T-helper 2 cell (primary cell): Measurements from ENCODE around the gene RAB20.

Experiments
- DNase-seq, 5 experiments: peaks; one replicate each; pipeline versions ENCODE4 v3.0.0 to v3.0.0-alpha.2; 2012 to 2022

RAB20 gene

GRCh38 chr13:110528371-110528770 lies 33.2 kb downstream of the RAB20 start:
- DNase-seq: no peak

DNA sequence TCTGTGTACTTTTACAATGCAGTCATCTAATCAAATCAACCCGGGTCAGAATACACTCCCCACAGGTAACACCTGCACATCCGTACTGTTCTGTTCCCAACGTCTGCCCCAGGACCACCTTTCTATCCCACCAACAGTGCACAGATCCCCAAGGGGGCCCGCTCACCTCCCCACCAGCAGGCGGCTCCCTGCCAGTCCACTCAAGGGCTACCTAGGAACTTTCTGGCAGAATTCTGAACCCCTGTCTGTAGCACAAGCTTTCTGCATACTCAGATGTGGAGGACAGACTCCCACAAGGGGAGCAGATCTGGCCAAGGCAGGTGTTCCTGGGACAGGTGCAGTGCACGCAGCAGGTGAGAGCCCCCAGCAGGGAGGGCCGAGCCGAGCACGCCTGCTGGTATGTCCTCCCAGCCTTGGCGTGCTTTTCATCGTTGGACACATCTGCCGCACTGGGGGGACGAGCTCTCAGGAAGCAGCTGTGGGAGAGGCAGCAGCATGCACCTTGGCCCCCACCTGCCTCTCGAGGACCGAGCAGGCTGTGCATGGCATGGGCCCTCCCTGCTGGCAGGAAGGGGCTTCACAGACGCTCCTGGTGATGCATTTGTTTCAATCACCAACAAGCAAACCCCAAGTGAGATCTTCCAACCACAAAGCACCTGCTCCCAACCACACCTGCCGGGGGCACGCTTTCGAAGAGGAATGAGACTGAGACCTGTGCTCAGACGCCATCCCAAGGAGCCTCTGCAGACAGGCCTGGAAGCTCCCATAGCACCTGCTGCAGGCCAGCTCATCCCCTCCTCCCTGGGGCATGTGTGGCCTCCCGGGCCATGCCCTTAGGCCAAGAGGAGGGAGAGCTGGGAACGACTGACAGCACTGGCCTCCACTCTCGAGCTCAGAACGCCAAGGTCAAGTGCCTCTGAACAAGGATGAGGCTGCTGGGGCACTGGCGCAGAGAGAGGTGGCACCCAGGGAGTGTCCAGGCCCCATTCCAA lies 35.9 kb downstream of the RAB20 start:
- DNase-seq: peak in 1 of 5 experiments; percentile 20

DNA sequence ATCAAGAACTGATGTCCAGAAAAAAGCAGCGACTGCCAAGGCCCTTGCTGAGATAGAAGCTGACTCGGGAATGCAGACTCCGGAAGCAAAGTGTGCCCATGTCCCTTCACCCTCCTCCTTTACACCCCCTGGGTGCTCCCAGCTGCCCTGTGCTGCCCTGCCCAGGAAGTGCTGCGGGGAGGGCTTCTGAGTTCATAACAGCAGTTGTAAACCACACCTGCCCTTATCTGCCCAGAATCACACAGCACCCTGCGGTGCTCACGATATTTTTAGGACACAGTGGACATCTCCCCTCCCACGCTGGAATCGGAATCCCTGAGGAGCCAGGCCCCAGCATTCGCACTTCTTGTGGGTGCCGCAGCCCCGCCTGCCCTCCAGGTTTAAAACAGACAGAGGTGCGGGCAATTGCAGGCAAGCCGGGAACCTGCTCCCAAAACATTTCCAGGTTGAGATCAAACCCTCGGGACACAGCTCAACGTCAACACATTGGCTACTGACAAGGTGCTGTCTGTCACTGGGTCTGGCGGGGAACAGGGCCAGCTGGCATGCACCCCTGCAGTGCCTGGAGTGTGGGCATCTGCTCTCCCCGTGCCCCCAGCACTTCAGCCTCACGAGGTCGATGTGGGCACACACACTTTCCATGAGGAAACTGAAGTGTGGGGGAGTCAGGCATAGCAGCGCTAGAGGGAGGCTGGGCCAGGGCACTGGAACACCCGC lies 36.8 kb downstream of the RAB20 start:
- DNase-seq: peak in 1 of 5 experiments; percentile 60

- DNase-seq: no peak
Observed at GRCh38 chr13:110523838-110524540, 37.5 kb downstream of the RAB20 start.

DNA sequence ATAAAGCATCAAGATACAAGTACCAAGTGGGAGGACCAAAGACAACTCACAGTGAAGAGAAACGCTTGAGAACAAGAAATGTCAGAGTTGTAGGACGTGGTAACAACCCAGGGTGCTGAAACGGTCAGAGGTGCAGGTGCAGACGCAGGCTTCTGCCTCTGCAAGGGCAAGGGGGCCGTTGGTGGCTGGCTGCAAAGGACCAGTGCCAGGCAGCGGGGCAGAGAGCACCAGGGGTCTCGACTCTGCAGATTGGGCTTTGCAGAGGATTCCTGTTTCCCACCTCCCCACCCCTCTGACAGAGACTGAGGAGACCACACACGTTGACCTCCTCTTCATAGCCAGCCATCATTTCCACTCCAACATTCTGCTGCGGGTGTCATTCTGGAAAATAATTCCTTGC lies 38.3 kb downstream of the RAB20 start:
- no peak for DNase-seq

GRCh38 chr13:110522721-110523120 lies 38.8 kb downstream of the RAB20 start:
- DNase-seq: no peak

GRCh38 chr13:110521946-110522345 lies 39.6 kb downstream of the RAB20 start:
- DNase-seq: no peak

- DNase-seq: no peak
Observed at GRCh38 chr13:110521296-110521680, 40.2 kb downstream of the RAB20 start.

- DNase-seq: no peak
Observed at GRCh38 chr13:110520431-110521295, 40.9 kb downstream of the RAB20 start.

GRCh38 chr13:110519506-110519905 lies 42.0 kb downstream of the RAB20 start:
- DNase-seq: no peak

DNA sequence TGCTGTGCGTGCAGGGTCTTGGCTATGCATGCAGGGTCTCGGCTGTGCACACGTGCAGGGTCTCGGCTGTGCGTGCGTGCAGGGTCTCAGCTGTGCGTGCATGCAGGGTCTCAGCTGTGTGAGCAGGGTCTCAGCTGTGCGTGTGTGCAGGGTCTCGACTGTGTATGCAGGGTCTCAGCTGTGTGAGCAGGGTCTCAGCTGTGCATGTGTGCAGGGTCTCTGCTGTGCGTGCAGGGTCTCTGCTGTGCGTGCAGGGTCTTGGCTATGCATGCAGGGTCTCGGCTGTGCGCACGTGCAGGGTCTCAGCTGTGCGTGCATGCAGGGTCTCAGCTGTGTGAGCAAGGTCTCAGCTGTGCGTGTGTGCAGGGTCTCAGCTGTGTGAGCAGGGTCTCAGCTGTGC lies 42.5 kb downstream of the RAB20 start:
- no peak for DNase-seq

DNA sequence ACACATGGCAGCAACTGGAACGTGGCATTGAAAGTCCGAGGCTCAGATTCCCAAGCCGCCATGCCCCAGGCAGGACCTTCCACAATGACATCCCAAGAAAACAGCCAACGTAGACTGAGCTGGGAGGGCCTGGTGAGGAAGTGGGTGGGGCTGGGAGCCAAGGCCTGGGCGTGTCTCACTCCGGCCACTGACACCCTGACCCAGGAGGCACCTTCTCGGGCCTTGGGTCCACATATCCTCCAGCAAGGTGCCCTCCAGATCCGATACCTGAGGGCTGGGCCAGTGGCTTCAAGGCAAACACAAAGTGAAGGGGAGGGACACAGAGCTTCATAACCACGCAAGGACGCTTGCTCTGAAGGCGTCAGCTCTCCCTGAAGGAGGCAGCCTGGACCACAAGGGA lies 43.0 kb downstream of the RAB20 start:
- DNase-seq: no peak

GRCh38 chr13:110518226-110518525 lies 43.3 kb downstream of the RAB20 start:
- DNase-seq: no peak

- DNase-seq: no peak
Observed at GRCh38 chr13:110517505-110518225, 43.9 kb downstream of the RAB20 start.

GRCh38 chr13:110516500-110516899 lies 45.0 kb downstream of the RAB20 start:
- no peak for DNase-seq

DNA sequence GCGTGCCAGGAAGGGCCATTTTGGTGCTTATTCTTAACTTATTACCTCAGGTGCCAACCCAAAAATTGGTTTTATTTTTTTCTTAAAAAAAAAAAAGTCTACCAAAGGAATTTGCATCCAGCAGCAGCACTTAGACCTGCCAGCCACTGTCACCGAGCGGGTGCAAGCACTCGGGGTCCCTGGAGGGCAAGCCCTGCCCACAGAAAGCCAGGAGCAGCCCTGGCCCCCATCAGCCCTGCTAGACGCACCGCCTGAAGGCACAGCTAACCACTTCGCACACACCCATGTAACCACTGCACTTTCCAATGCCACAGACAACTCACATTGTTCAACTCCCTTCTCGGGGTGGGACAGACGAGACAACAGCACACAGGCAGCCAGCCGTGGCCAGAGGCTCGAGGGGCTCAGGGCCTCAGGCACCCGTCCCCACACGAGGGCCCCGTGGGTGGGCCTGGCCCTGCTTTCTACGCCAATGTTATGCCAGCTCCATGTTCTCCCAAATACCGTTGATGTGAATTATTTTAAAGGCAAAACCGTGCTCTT lies 49.3 kb downstream of the RAB20 start:
- DNase-seq: no peak

DNA sequence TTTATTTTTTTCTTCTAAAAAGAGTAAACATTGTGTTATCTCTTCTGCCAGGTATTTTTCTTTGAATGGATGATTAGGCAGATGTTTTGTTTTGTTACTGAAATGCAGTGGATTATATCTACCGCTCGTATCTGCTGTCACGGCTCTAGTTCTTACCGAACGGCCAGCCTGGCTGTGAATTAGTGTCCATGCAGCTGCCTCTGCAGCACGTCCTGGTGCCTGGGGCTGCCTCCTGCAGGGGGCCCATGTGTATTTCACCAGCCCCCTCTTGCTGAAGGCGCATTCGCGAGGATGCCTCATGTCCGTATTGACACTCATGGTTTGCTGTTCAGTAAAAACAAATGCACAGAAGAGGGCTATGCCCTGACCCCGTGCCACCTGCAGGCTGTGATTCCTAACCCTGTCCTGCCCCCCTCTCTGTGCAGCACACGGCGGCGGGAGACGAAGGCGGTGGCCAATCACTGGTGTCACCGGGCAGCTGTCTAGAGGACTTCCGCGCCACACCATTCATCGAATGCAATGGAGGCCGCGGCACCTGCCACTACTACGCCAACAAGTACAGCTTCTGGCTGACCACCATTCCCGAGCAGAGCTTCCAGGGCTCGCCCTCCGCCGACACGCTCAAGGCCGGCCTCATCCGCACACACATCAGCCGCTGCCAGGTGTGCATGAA lies 49.9 kb downstream of the RAB20 start:
- DNase-seq: no peak

DNA sequence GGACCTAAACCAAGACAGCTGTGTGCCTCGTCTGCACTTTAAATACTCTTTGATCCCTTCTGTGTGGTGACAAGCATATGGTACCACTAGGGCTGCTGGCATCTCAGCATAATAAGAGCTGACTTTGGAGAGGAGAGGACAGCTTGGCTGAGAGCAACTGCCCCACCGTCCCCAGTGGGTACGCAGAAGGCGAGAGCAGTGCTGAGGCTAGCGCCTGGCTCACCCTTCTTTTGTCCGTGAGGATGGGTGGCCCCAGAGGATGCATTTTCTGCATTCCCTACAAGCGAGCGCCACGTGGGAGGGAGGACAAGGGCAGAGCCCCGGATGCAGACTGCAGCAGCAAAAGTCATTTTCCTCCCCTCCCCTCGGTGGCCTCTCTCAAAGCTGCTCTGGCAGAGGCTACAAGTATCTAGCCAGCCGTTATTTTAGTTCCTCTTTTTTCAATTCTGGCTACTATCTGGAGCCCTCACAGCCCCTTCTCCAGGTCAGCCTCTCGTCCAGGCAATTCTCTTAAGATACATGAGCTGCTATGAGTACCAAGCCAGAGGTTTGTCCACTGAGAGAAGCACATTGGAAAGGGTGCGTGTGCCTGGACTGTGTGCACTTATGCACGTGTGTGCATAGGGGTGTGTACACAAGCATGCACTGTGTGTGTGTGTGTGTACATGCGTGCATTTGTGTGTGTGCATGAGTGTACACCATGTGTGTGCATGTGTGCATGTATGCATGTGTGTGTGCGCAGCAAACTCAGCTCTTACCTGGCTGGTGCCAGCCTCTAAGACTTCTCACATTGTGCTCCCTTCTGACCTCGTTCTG lies 51.3 kb downstream of the RAB20 start:
- DNase-seq: no peak

GRCh38 chr13:110509478-110509926 lies 52.0 kb downstream of the RAB20 start:
- no peak for DNase-seq
